ENCODE results near the gene IQUB. TPM values are rescaled to one million over a fixed set of nuclear protein-coding genes. Genes with fewer than 3 reads are reported as not detected.

Gene IQUB
- total RNA-seq, 1 donor from 2014 or later: 2.0 TPM

DNA sequence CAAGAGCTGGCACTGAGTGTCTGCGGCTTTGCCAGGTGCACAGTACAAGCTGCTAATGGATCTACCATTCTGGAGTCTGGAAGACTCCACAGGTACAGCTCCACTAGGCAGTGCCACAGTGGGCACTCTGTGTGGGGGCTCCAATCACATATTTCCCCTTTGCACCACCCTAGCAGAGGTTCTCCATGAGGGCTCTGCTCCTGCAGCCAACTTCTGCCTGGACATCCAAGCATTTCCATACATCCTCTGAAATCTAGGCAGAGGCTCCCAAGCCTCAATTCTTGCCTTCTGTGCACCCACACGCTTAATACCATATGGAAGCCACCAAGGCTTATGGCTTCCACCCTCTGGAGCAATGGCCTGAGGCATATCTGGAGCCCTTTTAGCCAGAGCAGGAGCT, 29.2 kb downstream of the IQUB start:
- H3K27me3 Mint-ChIP-seq: no peaks in the 10 kb centered on the region
- H3K27ac Mint-ChIP-seq: no peak overlapping the region
- H3K4me1 Mint-ChIP-seq (ENCODE audit: low read depth): no peaks in the 10 kb centered on the region
- H3K36me3 Mint-ChIP-seq (ENCODE audit: insufficient read depth): peaks cover 7% of the 10 kb centered on the region
- no peak for DNase-seq (ENCODE audit: low spot score, unreplicated experiment)
- TF ChIP-seq, protein P1, sequence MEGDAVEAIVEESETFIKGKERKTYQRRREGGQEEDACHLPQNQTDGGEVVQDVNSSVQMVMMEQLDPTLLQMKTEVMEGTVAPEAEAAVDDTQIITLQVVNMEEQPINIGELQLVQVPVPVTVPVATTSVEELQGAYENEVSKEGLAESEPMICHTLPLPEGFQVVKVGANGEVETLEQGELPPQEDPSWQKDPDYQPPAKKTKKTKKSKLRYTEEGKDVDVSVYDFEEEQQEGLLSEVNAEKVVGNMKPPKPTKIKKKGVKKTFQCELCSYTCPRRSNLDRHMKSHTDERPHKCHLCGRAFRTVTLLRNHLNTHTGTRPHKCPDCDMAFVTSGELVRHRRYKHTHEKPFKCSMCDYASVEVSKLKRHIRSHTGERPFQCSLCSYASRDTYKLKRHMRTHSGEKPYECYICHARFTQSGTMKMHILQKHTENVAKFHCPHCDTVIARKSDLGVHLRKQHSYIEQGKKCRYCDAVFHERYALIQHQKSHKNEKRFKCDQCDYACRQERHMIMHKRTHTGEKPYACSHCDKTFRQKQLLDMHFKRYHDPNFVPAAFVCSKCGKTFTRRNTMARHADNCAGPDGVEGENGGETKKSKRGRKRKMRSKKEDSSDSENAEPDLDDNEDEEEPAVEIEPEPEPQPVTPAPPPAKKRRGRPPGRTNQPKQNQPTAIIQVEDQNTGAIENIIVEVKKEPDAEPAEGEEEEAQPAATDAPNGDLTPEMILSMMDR (IDR thresholded peaks at IDR 0.05; ENCODE audit: unreplicated experiment): no peak
- H3K9me3 Mint-ChIP-seq (ENCODE audit: low read depth): peaks cover 18% of the 10 kb centered on the region
- H3K4me3 Mint-ChIP-seq (ENCODE audit: low read depth): no peak overlapping the region

DNA sequence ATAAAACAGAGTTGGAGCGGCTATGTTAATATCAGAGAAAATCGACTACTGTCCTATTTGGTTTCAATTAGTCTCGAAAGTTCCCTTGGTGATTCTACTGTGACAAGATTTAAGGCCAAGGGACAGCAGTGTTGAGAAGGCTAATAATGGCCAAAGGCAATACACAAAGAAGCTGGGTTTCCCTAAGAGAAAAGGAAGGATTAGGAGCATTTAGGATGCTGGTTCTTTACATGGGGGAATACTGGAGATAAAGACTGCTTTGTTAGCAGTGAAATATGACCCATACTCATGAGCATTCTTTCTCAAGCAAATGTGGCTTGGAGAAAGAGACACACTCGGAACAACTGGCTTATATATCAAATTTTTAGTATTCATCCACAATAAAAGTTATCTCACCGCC, 32.2 kb downstream of the IQUB start:
- no peak for DNase-seq (ENCODE audit: low spot score, unreplicated experiment)
- Mint-ChIP-seq H3K4me1 (ENCODE audit: low read depth) (no peaks in the 10 kb centered on the region), H3K9me3 (ENCODE audit: low read depth) (peaks cover 18% of the 10 kb centered on the region), H3K27ac (no peak overlapping the region), H3K36me3 (ENCODE audit: insufficient read depth) (peaks cover 7% of the 10 kb centered on the region), H3K27me3 (no peaks in the 10 kb centered on the region), H3K4me3 (ENCODE audit: low read depth) (no peak overlapping the region)
- TF ChIP-seq, protein P1 (IDR thresholded peaks at IDR 0.05; ENCODE audit: unreplicated experiment): no peak

DNA sequence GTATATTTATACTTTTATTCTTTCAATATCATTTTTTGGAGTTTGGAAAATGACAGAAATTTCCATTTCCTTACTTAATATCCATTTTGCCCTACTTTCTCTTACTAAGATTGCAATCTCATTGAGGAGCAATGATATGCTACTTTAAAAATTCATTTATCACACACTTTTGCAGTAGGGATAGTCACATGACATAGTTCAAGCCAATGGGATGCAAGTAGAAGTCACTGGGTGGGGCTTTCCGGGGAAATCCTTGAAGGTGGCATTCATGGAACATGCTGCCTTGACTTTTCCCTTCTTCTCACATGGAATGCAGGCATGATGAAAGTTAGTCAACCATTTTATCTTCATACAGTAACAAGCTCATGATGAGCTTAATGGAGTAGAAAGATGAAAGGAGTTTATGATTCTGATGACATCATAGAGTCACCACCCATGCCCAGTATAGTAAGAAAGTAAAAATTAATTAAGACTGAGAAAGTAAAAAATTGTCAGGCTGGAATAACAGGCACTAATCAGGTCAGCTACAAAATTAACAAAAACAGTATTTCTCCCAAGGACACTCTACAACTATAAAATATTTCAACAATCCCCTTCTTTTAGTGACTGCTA, 33.4 kb downstream of the IQUB start:
- Mint-ChIP-seq H3K9me3 (ENCODE audit: low read depth) (peaks cover 13% of the 10 kb centered on the region), H3K4me3 (ENCODE audit: low read depth) (no peak overlapping the region), H3K4me1 (ENCODE audit: low read depth) (no peaks in the 10 kb centered on the region), H3K27me3 (no peaks in the 10 kb centered on the region), H3K27ac (no peak overlapping the region), H3K36me3 (ENCODE audit: insufficient read depth) (peaks cover 6% of the 10 kb centered on the region)
- DNase-seq (ENCODE audit: low spot score, unreplicated experiment): no peak
- TF ChIP-seq, protein P1 (IDR thresholded peaks at IDR 0.05; ENCODE audit: unreplicated experiment): no peak

DNA sequence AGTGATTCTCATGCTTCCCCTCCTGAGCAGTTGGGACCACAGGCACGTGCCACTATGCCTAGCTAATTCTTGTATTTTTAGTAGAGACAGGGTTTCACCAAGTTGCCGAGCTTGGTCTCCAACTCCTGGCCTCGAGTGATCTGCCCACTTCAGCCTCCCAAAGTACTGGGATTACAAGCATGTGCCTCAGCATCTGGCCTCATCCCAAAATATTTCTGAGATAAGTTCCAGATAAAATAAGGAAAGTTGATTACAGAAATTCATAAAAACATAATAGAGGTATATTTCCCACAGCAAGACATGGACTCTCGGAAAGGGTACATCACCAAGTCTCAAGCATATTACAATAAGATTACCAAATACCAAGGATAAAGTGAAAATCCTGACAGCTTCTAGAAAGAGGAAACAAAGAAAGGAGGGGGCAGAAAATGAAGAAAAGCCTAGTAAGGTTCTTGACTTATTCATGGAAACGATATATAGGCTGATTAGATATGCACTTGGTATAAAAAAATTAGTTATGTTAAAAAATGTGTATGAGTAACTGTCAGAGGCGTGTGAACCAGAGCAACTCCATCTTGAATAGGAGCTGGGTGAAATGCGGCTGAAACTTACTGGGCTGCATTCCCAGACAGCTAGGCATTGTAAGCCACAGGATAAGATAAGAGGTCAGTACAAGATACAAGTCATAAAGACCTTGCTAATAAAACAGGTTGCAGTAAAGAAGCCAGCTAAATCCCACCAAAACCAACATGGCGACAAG, 35.0 kb downstream of the IQUB start:
- Mint-ChIP-seq H3K36me3 (ENCODE audit: insufficient read depth) (no peaks in the 10 kb centered on the region), H3K27me3 (no peaks in the 10 kb centered on the region), H3K27ac (no peak overlapping the region), H3K9me3 (ENCODE audit: low read depth) (peaks cover 3% of the 10 kb centered on the region), H3K4me1 (ENCODE audit: low read depth) (no peaks in the 10 kb centered on the region), H3K4me3 (ENCODE audit: low read depth) (no peak overlapping the region)
- DNase-seq (ENCODE audit: low spot score, unreplicated experiment): no peak
- TF ChIP-seq, protein P1 (IDR thresholded peaks at IDR 0.05; ENCODE audit: unreplicated experiment): no peak

DNA sequence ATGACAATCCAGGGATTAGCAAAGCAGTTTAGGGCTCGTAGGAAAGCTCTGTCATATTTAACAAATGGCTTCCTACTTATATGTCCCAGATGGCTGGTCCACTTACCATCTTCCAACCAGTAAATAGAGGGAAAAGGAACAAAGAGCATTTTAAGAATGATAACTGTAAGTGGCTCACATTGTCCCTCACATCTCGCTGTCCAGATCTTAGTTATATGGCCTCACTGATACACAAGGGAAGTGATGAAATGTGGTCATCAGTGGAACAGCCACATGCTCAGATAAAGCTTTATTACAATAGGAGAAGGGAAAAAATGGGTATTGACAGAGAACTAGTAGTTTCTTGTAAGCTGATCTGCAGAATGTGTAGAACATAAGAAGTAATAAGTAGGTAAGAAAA, 35.8 kb downstream of the IQUB start:
- Mint-ChIP-seq H3K27ac (no peak overlapping the region), H3K27me3 (no peaks in the 10 kb centered on the region), H3K9me3 (ENCODE audit: low read depth) (no peaks in the 10 kb centered on the region), H3K36me3 (ENCODE audit: insufficient read depth) (no peaks in the 10 kb centered on the region), H3K4me1 (ENCODE audit: low read depth) (no peaks in the 10 kb centered on the region), H3K4me3 (ENCODE audit: low read depth) (no peak overlapping the region)
- TF ChIP-seq, protein P1 (IDR thresholded peaks at IDR 0.05; ENCODE audit: unreplicated experiment): no peak
- DNase-seq (ENCODE audit: low spot score, unreplicated experiment): no peak

All from progenitor cell of endocrine pancreas (in vitro differentiated cells).